Cardiac ventricle fibroblast (primary cell): ENCODE data around the gene SPINT4. TPM values are rescaled to one million over a fixed set of nuclear protein-coding genes. Genes with fewer than 3 reads are reported as not detected.

Experiments used
- total RNA-seq: library from RNA; depleted of rRNA; stranded (reverse); fragments of >200 nt; gene quantifications from 2 replicates; pipeline ENCODE4 v1.2.3, GENCODE V29; 2015

Gene SPINT4
- not detected in 2 replicates for total RNA-seq

DNA sequence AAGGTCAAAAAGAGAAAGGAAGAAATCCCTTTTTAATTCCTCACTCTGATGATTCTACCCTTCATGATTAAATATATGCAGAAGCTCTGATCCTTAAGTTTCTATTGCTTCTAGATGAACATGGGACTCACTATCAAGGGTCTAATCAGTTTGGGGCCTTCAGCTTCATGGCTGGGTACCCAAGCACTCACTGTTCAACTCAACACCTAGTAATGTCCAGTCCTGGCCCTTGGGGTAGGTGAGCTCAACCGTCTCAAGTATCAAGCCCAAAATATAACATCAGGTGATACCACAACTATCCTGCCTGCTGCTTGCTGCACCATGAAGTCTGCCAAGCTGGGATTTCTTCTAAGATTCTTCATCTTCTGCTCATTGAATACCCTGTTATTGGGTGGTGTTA lies at the start of gene SPINT4:
Gene SPINT4 (plus strand): TSS at position 301 of the 400 bp plus-strand sequence. CDS start 21 bp downstream, at position 322.

DNA sequence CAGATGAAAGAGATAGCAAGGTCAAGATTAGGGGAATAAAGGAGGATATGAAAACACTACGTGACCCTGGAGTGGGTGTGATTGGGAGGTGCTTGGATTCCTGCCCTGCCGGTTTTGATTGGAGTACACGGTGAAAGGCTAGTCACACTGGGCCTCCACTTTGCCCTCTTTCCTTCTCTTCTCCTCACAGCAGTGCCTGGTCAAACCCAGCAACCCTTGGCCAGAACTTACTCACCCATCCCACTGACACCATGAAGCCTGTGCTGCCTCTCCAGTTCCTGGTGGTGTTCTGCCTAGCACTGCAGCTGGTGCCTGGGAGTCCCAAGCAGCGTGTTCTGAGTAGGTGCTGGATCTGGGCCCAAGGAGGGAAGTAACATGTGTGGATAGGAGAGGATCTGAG lies 20.3 kb upstream of the SPINT4 start, which contains the start of gene WFDC13:
Gene WFDC13 (plus strand): TSS at position 166 of the 400 bp plus-strand sequence. CDS start 86 bp downstream, at position 252.

DNA sequence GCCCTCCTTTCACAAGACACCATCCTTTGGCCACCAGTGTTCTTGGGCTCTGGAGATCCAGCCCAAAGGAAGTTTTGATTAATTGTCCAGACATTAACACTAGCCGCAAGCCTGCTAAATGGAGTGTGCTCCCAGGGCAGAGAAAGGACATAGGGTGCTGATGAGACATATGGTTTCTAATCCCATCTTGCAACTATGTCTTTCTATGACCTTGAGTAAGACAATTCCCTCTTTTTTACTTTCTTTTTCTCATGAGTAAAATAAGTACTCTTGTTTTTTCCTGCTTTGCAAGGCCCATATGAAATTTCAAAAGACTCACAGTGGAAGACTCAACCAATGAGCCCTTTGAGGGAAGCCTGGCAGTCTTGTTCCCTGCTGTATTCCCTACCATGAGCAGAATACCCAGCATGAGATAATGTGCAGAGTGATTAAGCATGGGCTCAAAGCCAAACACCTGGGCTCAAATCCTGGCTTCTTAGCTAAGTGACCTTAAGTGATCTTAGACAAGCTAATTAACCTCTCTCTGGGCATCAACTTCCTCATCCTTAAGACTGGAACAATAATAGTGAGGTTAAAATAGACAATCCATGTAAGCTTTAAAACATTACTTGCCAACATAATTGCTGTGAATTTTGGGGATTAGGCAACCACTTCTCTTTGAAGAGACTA lies 17.0 kb upstream of the SPINT4 start, which contains the start of gene WFDC10B:
Gene WFDC10B (minus strand): TSS at position 51 of the 669 bp plus-strand sequence. CDS start 19,027 bp downstream, outside the sequence.

Other genes starting within 250 kb of the SPINT4 start
- gene SPINT3, start 206.7 kb upstream of the SPINT4 start, total RNA-seq: not detected in 2 replicates
- not detected in 2 replicates for gene WFDC6, start 182.9 kb upstream of the SPINT4 start, total RNA-seq
- gene EPPIN, start 174.9 kb upstream of the SPINT4 start, total RNA-seq: not detected in 2 replicates
- gene WFDC8, start 143.1 kb upstream of the SPINT4 start, total RNA-seq: not detected in 2 replicates
- gene WFDC10A, start 92.6 kb upstream of the SPINT4 start, total RNA-seq: not detected in 2 replicates
- gene WFDC9, start 91.1 kb upstream of the SPINT4 start, total RNA-seq: not detected in 2 replicates
- not detected in 2 replicates for gene WFDC11, start 52.1 kb upstream of the SPINT4 start, total RNA-seq
- not detected in 2 replicates for gene WFDC13, start 20.3 kb upstream of the SPINT4 start, total RNA-seq
- not detected in 2 replicates for gene WFDC10B, start 17.3 kb upstream of the SPINT4 start, total RNA-seq
- gene WFDC3, start 69.5 kb downstream of the SPINT4 start, total RNA-seq: not detected in 2 replicates
- gene DNTTIP1, start 69.6 kb downstream of the SPINT4 start, total RNA-seq: 23.3 and 25.9 TPM in 2 replicates
- 3.7 and 10.7 TPM in 2 replicates for gene UBE2C, start 90.3 kb downstream of the SPINT4 start, total RNA-seq
- gene TNNC2, start 105.0 kb downstream of the SPINT4 start, total RNA-seq: 1.9 TPM in 1 of 2 replicates, not detected in the other
- gene SNX21, start 111.5 kb downstream of the SPINT4 start, total RNA-seq: 71.0 and 101 TPM in 2 replicates
- gene ACOT8, start 135.0 kb downstream of the SPINT4 start, total RNA-seq: 22.9 and 27.6 TPM in 2 replicates
- 2.2 and 2.7 TPM in 2 replicates for gene ZSWIM3, start 135.3 kb downstream of the SPINT4 start, total RNA-seq
- gene ZSWIM1, start 158.9 kb downstream of the SPINT4 start, total RNA-seq: 8.3 and 11.1 TPM in 2 replicates
- 0.54 and 1.7 TPM in 2 replicates for gene SPATA25, start 165.3 kb downstream of the SPINT4 start, total RNA-seq
- 4.5 and 5.3 TPM in 2 replicates for gene NEURL2, start 168.9 kb downstream of the SPINT4 start, total RNA-seq
- 142 and 151 TPM in 2 replicates for gene CTSA, start 169.0 kb downstream of the SPINT4 start, total RNA-seq
- 432 and 477 TPM in 2 replicates for gene PLTP, start 189.8 kb downstream of the SPINT4 start, total RNA-seq
- 12.4 and 16.3 TPM in 2 replicates for gene PCIF1, start 212.3 kb downstream of the SPINT4 start, total RNA-seq
- 7.6 and 9.4 TPM in 2 replicates for gene ZNF335, start 249.9 kb downstream of the SPINT4 start, total RNA-seq